Astrocyte of the cerebellum (primary cell): ENCODE data around the gene LNX1.

Experiments used
- DNase-seq: peaks from one replicate; pipeline ENCODE4 v3.0.0-alpha.2; 2011; ENCODE audit warnings: low read depth
- H3K4me3 ChIP-seq: 2 replicates; pipeline ENCODE4 v1.5.1; 2011; ENCODE audit warnings: mild to moderate bottlenecking, low read depth, low read length, moderate library complexity
- CTCF ChIP-seq: IDR thresholded peaks from 2 replicates; pipeline ENCODE4 v1.5.1; 2012; ENCODE audit warnings: low read length, low read depth, moderate library complexity, mild to moderate bottlenecking; ENCODE audit errors: missing control alignments
- in situ Hi-C: cut with HindIII; loops from 2 replicates; pipeline ENCODE4 v1.10.0; 2017; ENCODE audit warnings: low sequenced_read_pairs

LNX1 gene

GRCh38 chr4:53532521-53532920 lies 58.8 kb downstream of the LNX1 start:
- in situ Hi-C loops = no loop called here
- no peak for DNase-seq

DNA sequence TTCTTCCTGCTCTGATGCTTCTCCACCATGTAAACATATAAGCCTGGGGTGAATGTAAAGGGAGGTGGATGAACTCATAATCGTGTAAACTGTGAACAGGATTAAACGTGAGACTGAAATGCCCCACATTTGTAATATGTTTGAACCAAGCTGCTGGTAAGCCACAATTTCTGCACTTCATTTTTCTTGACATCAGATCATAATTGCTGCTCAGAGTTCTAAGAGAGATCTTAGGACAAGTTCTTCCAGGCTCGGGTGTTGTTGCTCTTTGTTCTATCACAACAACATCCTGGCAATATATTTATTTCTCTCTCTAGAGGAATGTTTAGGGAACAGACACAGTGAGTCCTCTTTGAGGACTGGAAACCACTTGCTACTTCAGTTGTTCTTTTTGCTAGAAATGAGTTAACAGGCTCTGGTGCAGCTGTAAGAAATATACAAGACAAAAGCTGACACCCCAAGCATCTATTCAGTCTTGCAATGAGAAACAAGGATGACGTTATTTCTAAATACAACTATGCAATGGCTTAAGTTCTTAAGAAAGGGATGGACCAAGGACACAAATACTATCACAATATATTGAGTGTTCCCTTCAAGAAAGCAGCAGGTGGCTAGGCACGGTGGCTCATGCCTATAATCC lies 59.6 kb downstream of the LNX1 start:
- no peak overlapping the region for H3K4me3 ChIP-seq
- in situ Hi-C loops = no loop called here
- TF ChIP-seq CTCF = no peak
- DNase-seq = no peak

More at GRCh38 chr4:53532521-53532920, 58.8 kb downstream of the LNX1 start:
- H3K4me3 ChIP-seq = no peak overlapping the region
- TF ChIP-seq CTCF = no peak

GRCh38 chr4:53529025-53529424 lies 62.3 kb downstream of the LNX1 start:
- TF ChIP-seq CTCF = no peak
- no peak overlapping the region for H3K4me3 ChIP-seq
- in situ Hi-C loops = no loop called here
- no peak for DNase-seq

DNA sequence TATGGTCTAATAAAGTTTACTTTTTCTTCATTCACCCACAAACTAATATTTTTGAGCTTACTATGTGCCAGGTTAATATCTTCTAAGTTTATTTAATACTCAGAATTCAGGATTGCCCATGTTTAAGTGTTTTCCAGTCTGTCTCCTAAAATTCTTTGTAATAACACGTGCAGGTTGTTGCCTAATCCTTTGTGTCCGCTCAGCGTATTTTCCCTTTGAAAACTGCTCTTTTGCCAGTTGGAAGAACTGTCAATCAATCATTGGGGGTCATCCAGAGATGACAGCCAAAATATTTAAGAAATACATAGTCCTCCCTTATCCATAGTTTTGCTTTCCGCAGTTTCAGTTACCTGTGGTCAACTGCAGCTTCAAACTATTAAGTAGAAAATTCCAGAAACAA lies 63.4 kb downstream of the LNX1 start:
- DNase-seq = no peak
- TF ChIP-seq CTCF = no peak
- in situ Hi-C loops = no loop called here
- no peak overlapping the region for H3K4me3 ChIP-seq

DNA sequence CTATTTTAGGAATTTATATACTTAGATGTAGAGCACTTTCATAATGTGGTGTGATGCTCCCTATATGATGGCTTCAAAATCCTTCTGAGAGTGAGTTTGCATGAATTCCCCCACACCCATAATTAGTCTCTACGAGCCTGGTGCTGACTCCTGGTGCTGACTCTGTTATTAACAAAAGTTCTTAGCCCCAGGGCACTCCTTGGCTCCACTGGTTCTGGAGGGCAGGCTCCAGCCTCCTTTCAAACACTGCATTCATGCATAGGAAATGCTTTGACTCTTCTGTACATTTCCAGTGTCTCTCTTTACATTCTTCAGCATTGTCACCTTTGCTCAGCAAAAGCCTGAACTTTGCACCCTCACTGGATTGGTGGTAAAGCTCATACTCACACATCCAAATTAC lies 64.0 kb downstream of the LNX1 start:
- no peak overlapping the region for H3K4me3 ChIP-seq
- no peak for DNase-seq
- in situ Hi-C loops = no loop called here
- TF ChIP-seq CTCF = no peak

- H3K4me3 ChIP-seq = no peak overlapping the region
- in situ Hi-C loops = no loop called here
- TF ChIP-seq CTCF = no peak
- DNase-seq = no peak
Measured at GRCh38 chr4:53522334-53522733, 69.0 kb downstream of the LNX1 start.

DNA sequence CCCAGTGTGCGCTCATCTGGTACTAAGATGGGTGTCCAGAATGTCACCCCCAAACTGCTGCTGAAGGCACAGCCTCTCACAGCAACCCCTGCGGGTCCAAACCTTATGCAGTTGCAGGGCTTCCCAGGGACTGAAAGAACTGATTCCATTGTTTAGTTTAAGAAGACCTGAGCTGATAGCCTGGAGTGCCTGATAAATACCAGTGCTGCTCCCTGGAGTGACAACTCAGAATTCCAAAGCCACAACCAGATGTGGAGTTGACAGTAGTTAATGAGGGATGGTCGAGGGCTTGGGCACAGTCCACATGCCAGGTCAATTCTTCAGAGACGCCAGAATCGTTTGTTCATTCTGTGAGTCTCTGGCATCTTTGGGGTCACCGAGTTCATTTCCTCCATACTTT lies 71.2 kb downstream of the LNX1 start:
- TF ChIP-seq CTCF = no peak
- no peak for DNase-seq
- in situ Hi-C loops = no loop called here
- H3K4me3 ChIP-seq = no peak overlapping the region
